HUDEP-2 (cell line): ENCODE data around the gene RBM28.
A peak's percentile ranks its signal among the peaks of the same experiment; 100 is the strongest.

Experiments
- DNase-seq, 76 experiments: peaks; one replicate each; lab custom pipeline; 2025; ENCODE audit not compliant: unreplicated experiment in 76 of 76; lab: John Stamatoyannopoulos, UW

The RBM28 gene

DNA sequence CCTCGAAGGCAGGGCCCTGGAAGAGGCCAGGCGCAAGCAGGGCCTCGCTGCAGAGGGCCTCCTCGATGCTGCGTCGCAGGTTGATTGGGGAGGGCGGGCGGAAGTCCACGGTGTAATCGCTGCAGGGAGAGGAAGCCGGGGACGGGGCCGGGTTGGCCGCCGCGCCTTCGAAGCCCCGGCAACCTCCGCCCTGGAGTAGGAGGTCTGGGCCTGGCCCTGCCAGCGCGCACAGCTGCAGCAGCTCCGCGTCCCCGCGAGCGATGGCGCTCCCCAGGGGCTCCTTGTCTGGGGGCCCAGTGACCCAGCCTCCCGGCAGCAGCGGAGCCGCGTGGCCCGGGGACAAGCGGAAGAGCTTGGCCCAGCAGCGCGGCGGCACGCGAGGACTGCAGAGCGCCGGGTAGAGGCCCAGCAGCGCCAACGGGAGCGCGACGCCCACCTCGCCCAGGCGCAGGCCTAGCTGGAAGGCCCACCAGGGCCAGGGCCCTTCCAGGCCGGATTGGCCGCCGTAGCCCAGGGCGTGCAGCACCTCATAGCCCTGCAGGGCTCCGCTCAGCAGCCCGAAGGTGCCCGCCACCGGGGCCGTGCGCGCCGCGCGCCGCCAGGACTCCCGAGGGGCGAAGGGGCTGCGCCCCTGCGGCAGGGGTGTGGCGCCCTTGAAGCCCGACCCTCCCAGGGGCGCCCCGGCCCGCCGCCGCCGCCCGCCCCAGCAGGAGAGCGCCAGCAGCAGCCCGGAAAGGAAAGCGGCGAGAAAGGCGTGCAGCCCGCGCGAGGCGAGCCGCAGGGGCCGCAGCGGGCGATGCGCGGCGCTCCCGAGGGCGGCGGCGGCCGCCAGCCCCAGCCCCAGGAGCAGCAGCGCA is 7.8 kb upstream of the RBM28 start:
- DNase-seq = no peak

DNA sequence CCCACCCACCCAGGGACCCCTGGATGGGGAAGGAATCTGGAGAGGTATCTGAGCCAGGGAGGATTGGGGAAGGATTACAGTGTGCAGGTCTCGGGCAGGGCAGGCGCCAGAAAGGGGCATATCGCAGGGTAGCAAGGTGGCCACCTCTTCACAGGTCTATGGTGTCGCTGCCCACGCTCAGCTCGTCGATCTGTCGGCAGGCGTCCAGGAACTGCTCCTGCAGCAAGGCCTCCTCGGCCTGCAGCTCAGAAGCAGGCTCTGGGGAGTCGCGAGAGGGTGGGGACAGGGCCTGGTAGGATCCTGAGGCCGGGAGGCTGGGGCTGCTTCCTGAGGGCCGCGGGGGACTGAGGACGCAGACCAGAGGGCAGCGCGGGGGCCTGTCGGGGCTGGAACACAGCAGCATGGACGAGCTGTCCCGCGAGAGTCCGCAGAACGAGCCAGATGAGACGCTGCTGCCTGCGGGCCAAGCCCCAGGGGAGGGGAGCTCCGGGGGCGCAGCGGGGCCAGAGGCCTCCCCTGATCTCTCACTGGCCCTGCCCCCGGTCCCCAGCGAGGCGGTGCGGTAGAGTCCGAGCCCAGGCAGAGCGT is 7.1 kb upstream of the RBM28 start:
- DNase-seq = no peak

DNA sequence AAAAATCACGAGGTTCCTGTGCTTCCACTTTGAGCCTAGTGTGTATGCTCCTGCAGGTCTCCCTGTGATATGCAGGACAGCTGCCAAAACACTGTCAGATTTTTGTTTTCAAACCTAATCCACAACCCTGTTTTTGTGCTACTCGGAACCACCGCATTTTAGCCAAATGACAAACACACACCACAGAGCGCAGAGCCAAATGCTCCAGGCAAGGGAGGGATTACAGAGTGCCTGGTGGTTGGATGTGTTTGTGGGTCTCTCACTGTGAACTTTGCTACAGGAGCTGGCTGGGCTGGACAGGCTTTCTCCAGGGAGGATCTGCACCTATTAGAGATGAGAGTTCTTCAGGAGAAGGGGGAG is 5.7 kb upstream of the RBM28 start:
- DNase-seq = no peak

GRCh38 chr7:128347647-128348097 is 4.0 kb upstream of the RBM28 start:
- DNase-seq = peak in 38 of 76 experiments; percentile 6 to 52 (median 26)

GRCh38 chr7:128344431-128344774 is 695 bp upstream of the RBM28 start:
- DNase-seq = no peak

GRCh38 chr7:128341733-128342132 is 2.0 kb downstream of the RBM28 start:
- no peak for DNase-seq

GRCh38 chr7:128335730-128336129 is 8.0 kb downstream of the RBM28 start:
- no peak for DNase-seq

- no peak for DNase-seq
Observed at GRCh38 chr7:128324368-128324680, 19.4 kb downstream of the RBM28 start.

DNA sequence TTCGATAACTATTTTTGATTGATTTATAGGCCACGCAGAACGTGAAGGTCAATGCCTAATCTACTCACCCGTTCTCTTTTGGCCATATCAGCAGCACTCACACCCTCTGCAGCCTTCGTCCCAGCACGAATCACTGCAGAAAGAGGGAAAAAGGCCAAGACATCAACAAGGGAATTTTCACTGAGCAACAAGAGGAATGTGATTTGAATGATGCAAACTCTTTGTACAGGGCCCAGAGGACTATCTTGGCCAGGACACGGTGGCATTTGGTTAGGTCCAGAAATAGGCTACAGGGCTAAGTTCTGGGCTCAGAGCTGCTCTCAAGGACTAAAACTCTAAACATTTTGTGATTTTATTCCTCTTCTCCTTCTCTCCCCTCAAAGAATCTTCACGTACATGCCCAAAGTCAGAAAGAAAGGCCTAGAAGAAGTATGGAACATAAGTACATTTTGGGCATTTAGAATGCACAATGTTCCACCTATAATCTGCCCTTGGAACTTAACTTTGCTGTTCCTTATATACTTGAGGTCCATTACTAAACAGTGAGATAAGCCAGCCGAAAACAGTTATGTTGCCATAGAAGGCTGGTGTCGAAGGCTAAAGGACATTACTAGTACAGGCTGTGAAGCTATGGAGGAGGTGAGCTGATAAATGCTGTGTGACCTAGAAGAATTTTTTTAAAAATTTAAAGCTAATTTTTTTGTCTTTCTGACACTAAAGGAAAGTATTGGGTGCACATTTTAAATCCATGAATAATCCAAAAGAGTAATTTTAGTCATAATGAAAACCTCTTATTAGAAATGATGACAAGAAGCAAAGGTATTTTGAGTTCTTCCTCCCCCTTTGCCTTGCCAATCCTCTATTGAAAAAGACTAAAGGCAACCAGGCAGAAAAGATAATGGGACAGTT is 20.0 kb downstream of the RBM28 start:
- DNase-seq = no peak

GRCh38 chr7:128323040-128323439 is 20.7 kb downstream of the RBM28 start:
- no peak for DNase-seq

- peak in 7 of 76 experiments; percentile 4 to 22 (median 14) for DNase-seq
Observed at GRCh38 chr7:128322040-128322643, 21.6 kb downstream of the RBM28 start.

GRCh38 chr7:128321044-128321422 is 22.7 kb downstream of the RBM28 start:
- DNase-seq = no peak

DNA sequence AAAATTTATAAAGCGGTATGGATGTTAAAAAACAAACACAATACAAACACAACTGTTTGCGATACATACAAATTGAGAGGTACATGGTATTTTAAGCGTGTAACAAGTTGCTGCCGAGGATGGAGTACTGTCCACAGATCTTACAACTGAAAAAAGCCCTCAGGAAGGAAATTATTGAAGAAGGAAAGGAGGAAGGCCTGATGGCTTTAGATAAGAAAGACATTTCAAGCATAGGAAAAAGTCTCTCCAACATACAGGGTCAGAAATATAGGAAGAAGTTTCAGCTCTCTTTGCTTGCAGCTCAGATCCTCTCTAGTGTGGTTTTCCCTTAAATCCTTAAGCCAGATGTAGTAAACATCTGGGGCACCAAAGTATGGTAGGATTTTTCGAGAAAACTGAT is 25.0 kb downstream of the RBM28 start:
- DNase-seq = no peak

DNA sequence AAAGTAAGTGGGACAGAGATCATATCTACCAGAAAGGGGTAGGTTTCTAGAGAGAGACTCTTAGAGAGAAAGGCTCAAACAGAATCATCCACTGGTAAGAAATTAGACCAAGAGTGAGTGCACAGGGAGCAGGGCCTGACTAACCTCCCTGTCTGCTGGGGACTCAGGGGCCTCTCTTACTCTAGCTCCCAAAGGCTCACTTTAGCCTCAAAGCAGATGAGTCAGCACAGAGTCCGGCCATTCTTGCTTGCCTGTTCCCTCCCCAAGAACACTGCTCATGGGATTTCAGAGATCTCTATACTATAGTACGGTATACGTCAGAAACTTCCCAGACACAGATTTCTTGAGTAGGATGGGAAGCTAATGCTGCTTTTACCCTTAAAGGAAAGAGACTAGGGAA is 32.7 kb downstream of the RBM28 start:
- no peak for DNase-seq

DNA sequence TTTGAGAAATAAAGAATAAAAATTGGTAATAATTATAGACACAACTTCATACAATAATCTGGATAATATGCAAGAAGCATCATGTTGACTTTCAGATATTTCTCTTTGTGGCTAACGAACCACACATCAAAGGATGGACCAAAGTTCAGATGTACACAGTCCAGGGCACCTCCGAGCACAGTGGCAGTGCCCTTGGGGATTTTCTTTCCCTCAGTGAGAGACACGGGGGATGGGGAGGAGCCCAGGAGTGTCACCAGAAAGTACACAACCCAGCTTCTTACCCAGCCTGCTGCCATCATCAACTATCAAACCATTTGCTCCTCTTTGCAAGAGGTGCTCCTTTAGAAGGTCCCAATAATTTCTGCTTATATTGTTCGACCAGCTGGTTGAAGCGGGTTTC is 33.2 kb downstream of the RBM28 start:
- no peak for DNase-seq

GRCh38 chr7:128309976-128310375 is 33.7 kb downstream of the RBM28 start:
- no peak for DNase-seq

- no peak for DNase-seq
Observed at GRCh38 chr7:128309124-128309523, 34.6 kb downstream of the RBM28 start.

- DNase-seq = no peak
Observed at GRCh38 chr7:128307061-128307460, 36.6 kb downstream of the RBM28 start.

DNA sequence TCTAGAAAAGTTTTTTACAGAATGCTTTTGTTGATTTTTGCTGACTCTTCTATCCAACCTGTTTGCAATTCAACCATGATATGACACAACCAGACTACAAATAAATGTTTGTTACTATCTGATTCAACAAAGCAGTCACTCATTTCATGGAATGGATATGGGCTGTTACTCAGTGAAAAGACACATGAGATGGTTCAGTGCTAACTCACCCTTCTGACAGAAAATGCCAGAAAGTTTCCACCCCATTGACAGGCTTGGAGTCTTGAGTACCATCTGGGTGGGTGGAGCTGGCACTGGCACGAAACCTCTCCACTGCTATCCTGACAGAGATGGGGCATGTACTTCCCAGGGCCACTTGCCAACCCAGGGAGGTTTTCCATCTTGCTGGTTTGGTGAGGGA is 39.5 kb downstream of the RBM28 start:
- DNase-seq = no peak

DNA sequence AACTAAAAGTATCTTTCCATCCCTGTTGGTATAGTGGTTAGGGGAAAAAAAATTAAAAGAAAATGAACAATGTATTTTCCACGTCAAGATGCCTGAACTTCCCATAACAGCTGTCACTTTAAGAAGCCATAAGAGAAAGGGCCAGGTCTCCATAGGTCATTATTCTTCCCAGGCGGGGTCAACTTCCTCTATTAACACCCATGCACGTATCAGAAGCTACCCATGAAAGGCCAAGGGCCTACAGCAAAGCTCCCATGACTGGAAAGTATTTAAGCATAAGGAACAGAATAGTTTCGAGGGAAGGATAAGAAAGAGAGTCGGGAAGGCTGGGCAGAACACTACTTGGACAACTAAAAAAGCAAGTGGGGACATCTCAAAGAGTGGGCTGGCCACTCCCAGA is 40.1 kb downstream of the RBM28 start:
- DNase-seq = no peak

GRCh38 chr7:128303133-128303532 is 40.6 kb downstream of the RBM28 start:
- DNase-seq = no peak
